Loucy (cell line): Measurements from ENCODE around the gene C1QC.

Source experiments
- H2AFZ ChIP-seq: fragments of 200-600 bp; sonication (generic); 2 replicates; pipeline ENCODE4 v1.6.0; 2016; ENCODE audit warnings: antibody characterized with exemption, mild to moderate bottlenecking, low read length, moderate library complexity
- H3F3A ChIP-seq: fragments of 200-600 bp; 2 replicates; pipeline ENCODE4 v1.6.0; 2016; ENCODE audit warnings: antibody characterized with exemption, low read depth, mild to moderate bottlenecking
- H3K27me3 ChIP-seq: fragments of 200-600 bp; sonication (generic); 2 replicates; pipeline ENCODE4 v1.6.1; 2014; ENCODE audit warnings: low read length, mild to moderate bottlenecking; ENCODE audit not compliant: insufficient read depth, poor library complexity, severe bottlenecking
- H3K36me3 ChIP-seq: fragments of 200-600 bp; sonication (generic); 2 replicates; pipeline ENCODE4 v1.6.1; 2016; ENCODE audit warnings: low read length; ENCODE audit not compliant: insufficient read depth
- H3K4me1 ChIP-seq: fragments of 200-600 bp; sonication (generic); 2 replicates; pipeline ENCODE4 v1.5.1; 2014; ENCODE audit warnings: low read length, mild to moderate bottlenecking; ENCODE audit not compliant: insufficient read depth, poor library complexity, severe bottlenecking
- H3K4me2 ChIP-seq: fragments of 200-600 bp; sonication (generic); 2 replicates; pipeline ENCODE4 v1.6.0; 2014; ENCODE audit warnings: antibody characterized with exemption, low read length, low read depth, mild to moderate bottlenecking; ENCODE audit not compliant: poor library complexity, severe bottlenecking
- H3K4me3 ChIP-seq: fragments of 200-600 bp; sonication (generic); 2 replicates; pipeline ENCODE4 v1.5.1; 2014; ENCODE audit warnings: low read length, mild to moderate bottlenecking, mixed read lengths; ENCODE audit not compliant: poor library complexity, severe bottlenecking
- H3K79me2 ChIP-seq: fragments of 200-600 bp; sonication (generic); 2 replicates; pipeline ENCODE4 v1.6.1; 2014; ENCODE audit warnings: low read length; ENCODE audit not compliant: insufficient read depth
- H3K9ac ChIP-seq: fragments of 200-600 bp; sonication (generic); 2 replicates; pipeline ENCODE4 v1.6.0; 2014; ENCODE audit warnings: mild to moderate bottlenecking, low read depth, low read length, moderate library complexity; ENCODE audit not compliant: poor library complexity, severe bottlenecking
- H3K9me2 ChIP-seq: fragments of 200-600 bp; sonication (generic); replicated peaks from 2 replicates; pipeline ENCODE4 v1.6.1; 2016; ENCODE audit warnings: low read depth, low read length, mixed read lengths
- H3K9me3 ChIP-seq: fragments of 200-600 bp; sonication (generic); 2 replicates; pipeline ENCODE4 v1.6.1; 2014; ENCODE audit warnings: mild to moderate bottlenecking, antibody characterized with exemption, low read length, low read depth; ENCODE audit not compliant: insufficient read depth
- H4K20me1 ChIP-seq: fragments of 200-600 bp; sonication (generic); 2 replicates; pipeline ENCODE4 v1.6.0; 2014; ENCODE audit warnings: antibody characterized with exemption, low read length, mild to moderate bottlenecking; ENCODE audit not compliant: insufficient read depth, poor library complexity, severe bottlenecking
- CTCF ChIP-seq: fragments of 200-600 bp; sonication (generic); conservative IDR thresholded peaks from 2 replicates; pipeline ENCODE4 v1.5.1; 2014; ENCODE audit warnings: mild to moderate bottlenecking, antibody characterized with exemption, low read length
- EZH2phosphoT487 ChIP-seq: fragments of 200-600 bp; IDR thresholded peaks from 2 replicates; pipeline ENCODE4 v1.6.1; 2018; ENCODE audit warnings: antibody characterized with exemption, mild to moderate bottlenecking, moderate library complexity, borderline replicate concordance

Gene C1QC

GRCh38 chr1:22645931-22646330, 2.5 kb downstream of the C1QC start:
- Histone ChIP-seq H3K9ac (no peak overlapping the region), H3K4me1 (no peaks in the 10 kb centered on the region), H3K4me2 (no peak overlapping the region), H2AFZ (no peak overlapping the region), H3K9me3 (no peaks in the 10 kb centered on the region), H3K36me3 (no peaks in the 10 kb centered on the region), H3K9me2 (no peaks in the 10 kb centered on the region), H3F3A (no peaks in the 10 kb centered on the region), H3K79me2 (no peaks in the 10 kb centered on the region), H3K4me3 (no peak overlapping the region), H3K27me3 (no peaks in the 10 kb centered on the region), H4K20me1 (no peaks in the 10 kb centered on the region)
- no peak for TF ChIP-seq EZH2phosphoT487
- TF ChIP-seq CTCF, result no peak

- Histone ChIP-seq H3K9me2 (no peaks in the 10 kb centered on the region), H3K27me3 (no peaks in the 10 kb centered on the region), H3K9me3 (no peaks in the 10 kb centered on the region), H4K20me1 (no peaks in the 10 kb centered on the region), H3K36me3 (no peaks in the 10 kb centered on the region), H3K9ac (no peak overlapping the region), H2AFZ (no peak overlapping the region), H3K4me1 (no peaks in the 10 kb centered on the region), H3K4me3 (no peak overlapping the region), H3K79me2 (no peaks in the 10 kb centered on the region), H3F3A (no peaks in the 10 kb centered on the region), H3K4me2 (no peak overlapping the region)
- TF ChIP-seq EZH2phosphoT487 (no peak), CTCF (no peak)
Measured at GRCh38 chr1:22646384-22646783, 3.0 kb downstream of the C1QC start.

- no peak overlapping the region for H3K4me3 ChIP-seq
- H3K36me3 ChIP-seq, result no peaks in the 10 kb centered on the region
- H3K4me2 ChIP-seq, result no peak overlapping the region
- H3K9me3 ChIP-seq, result no peaks in the 10 kb centered on the region
- H4K20me1 ChIP-seq, result no peaks in the 10 kb centered on the region
- TF ChIP-seq CTCF (no peak), EZH2phosphoT487 (no peak)
- no peaks in the 10 kb centered on the region for H3K79me2 ChIP-seq
- H2AFZ ChIP-seq, result no peak overlapping the region
- H3K9me2 ChIP-seq, result no peaks in the 10 kb centered on the region
- no peaks in the 10 kb centered on the region for H3K27me3 ChIP-seq
- H3K4me1 ChIP-seq, result no peaks in the 10 kb centered on the region
- no peaks in the 10 kb centered on the region for H3F3A ChIP-seq
- no peak overlapping the region for H3K9ac ChIP-seq
Measured at GRCh38 chr1:22650089-22650693, 6.8 kb downstream of the C1QC start.
